Measurements from ENCODE around the gene BABAM2. TPM values are rescaled to one million over a fixed set of nuclear protein-coding genes. Genes with fewer than 3 reads are reported as not detected.

The BABAM2 gene
- total and polyA plus RNA-seq, 9 of the 15 experiments (the other 6 are each of a cell fraction or from before 2014, with no cell fraction given) = 10.9 to 37.4 (median 25.6) TPM

DNA sequence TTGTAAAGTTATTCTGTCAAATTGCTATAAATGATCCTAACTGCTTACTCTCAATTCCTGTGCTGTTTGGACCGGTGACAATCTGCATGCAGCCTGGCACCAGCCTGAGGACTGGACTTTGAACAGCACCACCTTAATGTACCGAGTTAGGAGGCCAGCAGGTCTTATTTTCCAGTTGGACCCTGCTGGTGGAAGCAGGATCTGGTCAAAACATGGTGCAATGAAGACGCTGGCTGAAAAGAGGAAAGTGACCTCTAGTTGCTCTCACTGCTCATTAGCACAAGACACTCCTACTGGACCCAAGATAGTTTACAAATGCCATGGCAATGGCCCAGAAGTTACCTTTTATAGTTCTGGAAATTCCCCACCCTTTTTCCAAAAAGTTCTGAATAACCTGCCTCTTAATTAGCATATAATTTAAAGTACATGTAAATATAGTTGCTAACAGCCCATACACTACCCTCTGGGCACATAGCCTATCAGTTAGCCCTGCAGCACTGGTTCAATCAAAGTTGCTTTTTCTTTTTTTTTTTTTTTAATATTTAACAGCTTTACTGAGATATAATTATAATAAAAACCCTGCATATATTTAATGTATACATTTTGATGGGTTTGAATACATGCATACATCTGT is 36.2 kb upstream of the BABAM2 start (continued):
- TF ChIP-seq, protein P1, sequence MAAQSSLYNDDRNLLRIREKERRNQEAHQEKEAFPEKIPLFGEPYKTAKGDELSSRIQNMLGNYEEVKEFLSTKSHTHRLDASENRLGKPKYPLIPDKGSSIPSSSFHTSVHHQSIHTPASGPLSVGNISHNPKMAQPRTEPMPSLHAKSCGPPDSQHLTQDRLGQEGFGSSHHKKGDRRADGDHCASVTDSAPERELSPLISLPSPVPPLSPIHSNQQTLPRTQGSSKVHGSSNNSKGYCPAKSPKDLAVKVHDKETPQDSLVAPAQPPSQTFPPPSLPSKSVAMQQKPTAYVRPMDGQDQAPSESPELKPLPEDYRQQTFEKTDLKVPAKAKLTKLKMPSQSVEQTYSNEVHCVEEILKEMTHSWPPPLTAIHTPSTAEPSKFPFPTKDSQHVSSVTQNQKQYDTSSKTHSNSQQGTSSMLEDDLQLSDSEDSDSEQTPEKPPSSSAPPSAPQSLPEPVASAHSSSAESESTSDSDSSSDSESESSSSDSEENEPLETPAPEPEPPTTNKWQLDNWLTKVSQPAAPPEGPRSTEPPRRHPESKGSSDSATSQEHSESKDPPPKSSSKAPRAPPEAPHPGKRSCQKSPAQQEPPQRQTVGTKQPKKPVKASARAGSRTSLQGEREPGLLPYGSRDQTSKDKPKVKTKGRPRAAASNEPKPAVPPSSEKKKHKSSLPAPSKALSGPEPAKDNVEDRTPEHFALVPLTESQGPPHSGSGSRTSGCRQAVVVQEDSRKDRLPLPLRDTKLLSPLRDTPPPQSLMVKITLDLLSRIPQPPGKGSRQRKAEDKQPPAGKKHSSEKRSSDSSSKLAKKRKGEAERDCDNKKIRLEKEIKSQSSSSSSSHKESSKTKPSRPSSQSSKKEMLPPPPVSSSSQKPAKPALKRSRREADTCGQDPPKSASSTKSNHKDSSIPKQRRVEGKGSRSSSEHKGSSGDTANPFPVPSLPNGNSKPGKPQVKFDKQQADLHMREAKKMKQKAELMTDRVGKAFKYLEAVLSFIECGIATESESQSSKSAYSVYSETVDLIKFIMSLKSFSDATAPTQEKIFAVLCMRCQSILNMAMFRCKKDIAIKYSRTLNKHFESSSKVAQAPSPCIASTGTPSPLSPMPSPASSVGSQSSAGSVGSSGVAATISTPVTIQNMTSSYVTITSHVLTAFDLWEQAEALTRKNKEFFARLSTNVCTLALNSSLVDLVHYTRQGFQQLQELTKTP (IDR thresholded peaks at IDR 0.05; ENCODE audit: low read depth in 1 of 2, partially characterized antibody in 2 of 2) = no peak
- TF ChIP-seq PML (IDR thresholded peaks at IDR 0.05; ENCODE audit: low read length) (no peak), ZNF23 (CRISPR knock-in tag; IDR thresholded peaks at IDR 0.05) (no peak), ZFX (CRISPR knock-in tag; IDR thresholded peaks at IDR 0.05) (no peak), ZFP91 (CRISPR knock-in tag; IDR thresholded peaks at IDR 0.05) (no peak), SNRNP70 (optimal IDR thresholded peaks at IDR 0.05; ENCODE audit: low read depth, low read length) (no peak), EHMT2 (IDR thresholded peaks at IDR 0.05) (no peak)
